ENCODE measurements around the gene NCAM1.

The NCAM1 gene

GRCh38 chr11:112968941-112969713 lies 7.9 kb downstream of the NCAM1 start:
- no peak for DNase-seq

GRCh38 chr11:112971195-112971594 lies 10.0 kb downstream of the NCAM1 start:
- DNase-seq = no peak

- DNase-seq = no peak
Measured at GRCh38 chr11:112971827-112972226, 10.6 kb downstream of the NCAM1 start.

GRCh38 chr11:112972399-112973145 lies 11.4 kb downstream of the NCAM1 start:
- no peak for DNase-seq

GRCh38 chr11:112975051-112975450 lies 13.8 kb downstream of the NCAM1 start:
- no peak for DNase-seq

GRCh38 chr11:112975493-112975892 lies 14.3 kb downstream of the NCAM1 start:
- no peak for DNase-seq

GRCh38 chr11:112977755-112978154 lies 16.5 kb downstream of the NCAM1 start:
- DNase-seq = no peak

- DNase-seq = no peak
Measured at GRCh38 chr11:112983887-112984286, 22.7 kb downstream of the NCAM1 start.

GRCh38 chr11:112989198-112989597 lies 28.0 kb downstream of the NCAM1 start:
- no peak for DNase-seq

- no peak for DNase-seq
Measured at GRCh38 chr11:112993808-112994207, 32.6 kb downstream of the NCAM1 start.

- no peak for DNase-seq
Measured at GRCh38 chr11:112995423-112996090, 34.3 kb downstream of the NCAM1 start.

GRCh38 chr11:112996994-112997393 lies 35.8 kb downstream of the NCAM1 start:
- DNase-seq = no peak

- DNase-seq = no peak
Measured at GRCh38 chr11:112997857-112998466, 36.7 kb downstream of the NCAM1 start.

GRCh38 chr11:112999520-112999919 lies 38.3 kb downstream of the NCAM1 start:
- no peak for DNase-seq

GRCh38 chr11:113001709-113002108 lies 40.5 kb downstream of the NCAM1 start:
- DNase-seq = no peak

- DNase-seq = no peak
Measured at GRCh38 chr11:113006896-113007445, 45.8 kb downstream of the NCAM1 start.

GRCh38 chr11:113014262-113015097 lies 53.3 kb downstream of the NCAM1 start:
- DNase-seq = no peak

- no peak for DNase-seq
Measured at GRCh38 chr11:113015098-113015455, 53.9 kb downstream of the NCAM1 start.

GRCh38 chr11:113016905-113017304 lies 55.7 kb downstream of the NCAM1 start:
- no peak for DNase-seq

- no peak for DNase-seq
Measured at GRCh38 chr11:113018913-113019312, 57.7 kb downstream of the NCAM1 start.

GRCh38 chr11:113019711-113020110 lies 58.5 kb downstream of the NCAM1 start:
- no peak for DNase-seq

GRCh38 chr11:113021111-113021510 lies 59.9 kb downstream of the NCAM1 start:
- no peak for DNase-seq
